Measurements from ENCODE around the gene CDK2AP2. TPM values are rescaled to one million over a fixed set of nuclear protein-coding genes. Genes with fewer than 3 reads are reported as not detected.

The CDK2AP2 gene
- total and polyA plus RNA-seq, 9 of the 15 experiments (the other 6 are each of a cell fraction or from before 2014, with no cell fraction given): 4.4 to 47.4 (median 21.7) TPM

DNA sequence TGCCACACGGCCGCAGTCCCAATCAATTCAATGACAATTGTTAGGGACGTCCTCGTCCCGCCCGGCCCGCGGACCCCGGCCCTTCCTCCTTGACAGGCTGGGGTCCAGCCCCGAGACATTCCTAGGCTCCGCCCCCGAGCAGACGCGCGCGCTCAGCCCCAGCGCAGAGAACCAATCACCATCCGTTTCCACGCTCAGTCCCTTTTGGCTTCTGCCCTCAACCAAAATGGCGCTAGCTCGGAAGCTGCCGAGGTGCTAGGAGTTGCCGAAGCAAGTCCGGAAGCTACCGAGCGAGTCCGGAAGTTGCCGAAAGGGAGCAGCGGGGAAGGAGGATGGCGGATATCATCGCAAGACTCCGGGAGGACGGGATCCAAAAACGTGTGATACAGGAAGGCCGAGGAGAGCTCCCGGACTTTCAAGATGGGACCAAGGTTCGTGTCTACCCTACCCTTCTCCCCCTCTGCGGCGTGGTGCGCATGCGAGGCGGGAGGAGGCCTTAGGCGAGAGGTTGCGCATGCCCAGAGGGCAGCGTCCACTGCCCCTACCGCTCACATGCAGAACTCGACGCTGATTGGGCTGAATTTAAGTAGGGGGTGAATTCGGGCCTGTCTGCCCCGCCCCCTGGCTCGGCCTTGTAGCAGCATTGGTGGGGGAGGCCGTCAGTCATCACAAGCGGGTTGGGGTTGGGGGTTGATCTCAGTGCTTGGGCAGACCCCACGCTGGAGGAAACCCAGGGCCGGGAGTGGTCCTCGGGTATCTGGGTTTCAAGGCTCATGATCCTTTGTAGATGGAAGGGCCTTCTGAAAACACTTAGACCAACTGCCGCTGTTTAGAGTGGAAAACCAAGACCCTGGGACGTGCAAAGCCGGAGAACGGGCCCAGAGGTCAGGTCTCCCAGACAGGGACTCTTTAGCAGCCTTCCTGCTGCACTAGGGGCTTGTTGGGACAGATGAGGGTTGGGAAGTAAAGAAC lies 24.8 kb downstream of the CDK2AP2 start, which contains the start of gene AIP (continued):
- TF ChIP-seq E2F8 (IDR thresholded peaks at IDR 0.05; ENCODE audit: low read depth, partially characterized antibody) (peak; percentile 20), ZFX (CRISPR knock-in tag; IDR thresholded peaks at IDR 0.05) (peak; percentile 74), ZNF146 (CRISPR knock-in tag; IDR thresholded peaks at IDR 0.05; ENCODE audit: unreplicated experiment) (no peak), SMAD2 (IDR thresholded peaks at IDR 0.05; ENCODE audit: low read depth, low read length) (no peak), RNF2 (IDR thresholded peaks at IDR 0.05) (peak; percentile 99), PHB (CRISPR knock-in tag; IDR thresholded peaks at IDR 0.05) (no peak), ARHGAP35 (IDR thresholded peaks at IDR 0.05; ENCODE audit: partially characterized antibody) (no peak), SLC30A9 (CRISPR knock-in tag; IDR thresholded peaks at IDR 0.05) (no peak), ZNF217 (CRISPR knock-in tag; IDR thresholded peaks at IDR 0.05) (no peak)
- TF ChIP-seq, protein P1, sequence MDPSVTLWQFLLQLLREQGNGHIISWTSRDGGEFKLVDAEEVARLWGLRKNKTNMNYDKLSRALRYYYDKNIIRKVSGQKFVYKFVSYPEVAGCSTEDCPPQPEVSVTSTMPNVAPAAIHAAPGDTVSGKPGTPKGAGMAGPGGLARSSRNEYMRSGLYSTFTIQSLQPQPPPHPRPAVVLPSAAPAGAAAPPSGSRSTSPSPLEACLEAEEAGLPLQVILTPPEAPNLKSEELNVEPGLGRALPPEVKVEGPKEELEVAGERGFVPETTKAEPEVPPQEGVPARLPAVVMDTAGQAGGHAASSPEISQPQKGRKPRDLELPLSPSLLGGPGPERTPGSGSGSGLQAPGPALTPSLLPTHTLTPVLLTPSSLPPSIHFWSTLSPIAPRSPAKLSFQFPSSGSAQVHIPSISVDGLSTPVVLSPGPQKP (CRISPR knock-in tag; IDR thresholded peaks at IDR 0.05): no peak; the same call in 1 of the 2 replicates
- TF ChIP-seq, protein P2, sequence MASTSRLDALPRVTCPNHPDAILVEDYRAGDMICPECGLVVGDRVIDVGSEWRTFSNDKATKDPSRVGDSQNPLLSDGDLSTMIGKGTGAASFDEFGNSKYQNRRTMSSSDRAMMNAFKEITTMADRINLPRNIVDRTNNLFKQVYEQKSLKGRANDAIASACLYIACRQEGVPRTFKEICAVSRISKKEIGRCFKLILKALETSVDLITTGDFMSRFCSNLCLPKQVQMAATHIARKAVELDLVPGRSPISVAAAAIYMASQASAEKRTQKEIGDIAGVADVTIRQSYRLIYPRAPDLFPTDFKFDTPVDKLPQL (IDR thresholded peaks at IDR 0.05; ENCODE audit: extremely low read depth, insufficient read length): no peak
- TF ChIP-seq, protein P3, sequence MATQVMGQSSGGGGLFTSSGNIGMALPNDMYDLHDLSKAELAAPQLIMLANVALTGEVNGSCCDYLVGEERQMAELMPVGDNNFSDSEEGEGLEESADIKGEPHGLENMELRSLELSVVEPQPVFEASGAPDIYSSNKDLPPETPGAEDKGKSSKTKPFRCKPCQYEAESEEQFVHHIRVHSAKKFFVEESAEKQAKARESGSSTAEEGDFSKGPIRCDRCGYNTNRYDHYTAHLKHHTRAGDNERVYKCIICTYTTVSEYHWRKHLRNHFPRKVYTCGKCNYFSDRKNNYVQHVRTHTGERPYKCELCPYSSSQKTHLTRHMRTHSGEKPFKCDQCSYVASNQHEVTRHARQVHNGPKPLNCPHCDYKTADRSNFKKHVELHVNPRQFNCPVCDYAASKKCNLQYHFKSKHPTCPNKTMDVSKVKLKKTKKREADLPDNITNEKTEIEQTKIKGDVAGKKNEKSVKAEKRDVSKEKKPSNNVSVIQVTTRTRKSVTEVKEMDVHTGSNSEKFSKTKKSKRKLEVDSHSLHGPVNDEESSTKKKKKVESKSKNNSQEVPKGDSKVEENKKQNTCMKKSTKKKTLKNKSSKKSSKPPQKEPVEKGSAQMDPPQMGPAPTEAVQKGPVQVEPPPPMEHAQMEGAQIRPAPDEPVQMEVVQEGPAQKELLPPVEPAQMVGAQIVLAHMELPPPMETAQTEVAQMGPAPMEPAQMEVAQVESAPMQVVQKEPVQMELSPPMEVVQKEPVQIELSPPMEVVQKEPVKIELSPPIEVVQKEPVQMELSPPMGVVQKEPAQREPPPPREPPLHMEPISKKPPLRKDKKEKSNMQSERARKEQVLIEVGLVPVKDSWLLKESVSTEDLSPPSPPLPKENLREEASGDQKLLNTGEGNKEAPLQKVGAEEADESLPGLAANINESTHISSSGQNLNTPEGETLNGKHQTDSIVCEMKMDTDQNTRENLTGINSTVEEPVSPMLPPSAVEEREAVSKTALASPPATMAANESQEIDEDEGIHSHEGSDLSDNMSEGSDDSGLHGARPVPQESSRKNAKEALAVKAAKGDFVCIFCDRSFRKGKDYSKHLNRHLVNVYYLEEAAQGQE (IDR thresholded peaks at IDR 0.05; ENCODE audit: borderline replicate concordance): no peak
- TF ChIP-seq, protein P3 (CRISPR knock-in tag; IDR thresholded peaks at IDR 0.05; ENCODE audit: low read depth): peak; percentile 54; the same call in 1 of the 2 replicates
